Smooth muscle cell (in vitro differentiated cells): Measurements from ENCODE around the gene RANBP10. TPM values are rescaled to one million over a fixed set of nuclear protein-coding genes. Genes with fewer than 3 reads are reported as not detected.

Experiments used
- DNase-seq: peaks from one replicate; lab custom pipeline; 2025; ENCODE audit not compliant: unreplicated experiment; lab: John Stamatoyannopoulos, UW
- H2AFZ ChIP-seq: fragments of 200-600 bp; sonication (generic); 2 replicates; pipeline ENCODE4 v1.6.0; 2016; ENCODE audit warnings: antibody characterized with exemption, low read depth, mild to moderate bottlenecking
- H3F3A ChIP-seq: fragments of 200-600 bp; sonication (generic); 2 replicates; pipeline ENCODE4 v1.6.0; 2017; ENCODE audit warnings: antibody characterized with exemption, low read depth
- H3K27ac ChIP-seq: fragments of 200-600 bp; sonication (generic); 2 replicates; pipeline ENCODE4 v1.5.1; 2016; ENCODE audit warnings: low read depth, mild to moderate bottlenecking
- H3K27me3 ChIP-seq: fragments of 200-600 bp; sonication (generic); 2 replicates; pipeline ENCODE4 v1.6.1; 2016; ENCODE audit warnings: low read depth, mild to moderate bottlenecking
- H3K36me3 ChIP-seq: fragments of 200-600 bp; sonication (generic); 2 replicates; pipeline ENCODE4 v1.5.1; 2016; ENCODE audit warnings: low read depth
- H3K4me1 ChIP-seq: fragments of 200-600 bp; sonication (generic); 2 replicates; pipeline ENCODE4 v1.5.1; 2016; ENCODE audit warnings: low read depth
- H3K4me2 ChIP-seq: fragments of 200-600 bp; sonication (generic); 2 replicates; pipeline ENCODE4 v1.6.0; 2016; ENCODE audit warnings: mild to moderate bottlenecking
- H3K4me3 ChIP-seq: fragments of 200-600 bp; sonication (generic); 2 replicates; pipeline ENCODE4 v1.5.1; 2016; ENCODE audit warnings: mild to moderate bottlenecking
- H3K79me2 ChIP-seq: fragments of 200-600 bp; sonication (generic); 2 replicates; pipeline ENCODE4 v1.6.0; 2016; ENCODE audit warnings: low read depth, mild to moderate bottlenecking
- H3K9ac ChIP-seq: fragments of 200-600 bp; sonication (generic); 2 replicates; pipeline ENCODE4 v1.6.0; 2016; ENCODE audit warnings: low read depth
- H3K9me3 ChIP-seq: fragments of 200-600 bp; sonication (generic); replicated peaks from 2 replicates; pipeline ENCODE4 v1.5.1; 2016; ENCODE audit warnings: low read depth
- H4K20me1 ChIP-seq: fragments of 200-600 bp; sonication (generic); 2 replicates; pipeline ENCODE4 v1.6.0; 2016; ENCODE audit warnings: low read depth
- WGBS: methylation state at CpG from one replicate; pipeline ENCODE4 v1.1.7; 2016; ENCODE audit warnings: low lambda C conversion rate; 5-methylcytosine and 5-hydroxymethylcytosine counted together
- polyA plus RNA-seq: library from polyadenylated mRNA; unstranded; fragments of >200 nt; fragmentation: Nextera tagmentation; extraction: Ambion mirVana; gene quantifications from 2 replicates; pipeline ENCODE4 v1.2.1, GENCODE V29; 2016
- small RNA-seq: library from RNA; depleted of rRNA; stranded (forward); fragments of <200 nt; gene quantifications from one replicate; pipeline ENCODE3, GENCODE V24; 2014
- total RNA-seq: library from RNA; depleted of rRNA; stranded (reverse); fragments of >200 nt; gene quantifications from 2 replicates; pipeline ENCODE4 v1.2.3, GENCODE V29; 2014
- TF ChIP-seq, protein P1 (sequence below): fragments of 200-600 bp; sonication (generic); IDR thresholded peaks from 2 replicates; pipeline ENCODE4 v1.5.1; 2017; ENCODE audit warnings: borderline replicate concordance, mild to moderate bottlenecking, antibody characterized with exemption; ENCODE audit not compliant: insufficient read depth, poor library complexity, severe bottlenecking

RANBP10 gene
- total and polyA plus RNA-seq, 2 experiments from 2014 or later = 4.6 to 5.9 TPM

DNA sequence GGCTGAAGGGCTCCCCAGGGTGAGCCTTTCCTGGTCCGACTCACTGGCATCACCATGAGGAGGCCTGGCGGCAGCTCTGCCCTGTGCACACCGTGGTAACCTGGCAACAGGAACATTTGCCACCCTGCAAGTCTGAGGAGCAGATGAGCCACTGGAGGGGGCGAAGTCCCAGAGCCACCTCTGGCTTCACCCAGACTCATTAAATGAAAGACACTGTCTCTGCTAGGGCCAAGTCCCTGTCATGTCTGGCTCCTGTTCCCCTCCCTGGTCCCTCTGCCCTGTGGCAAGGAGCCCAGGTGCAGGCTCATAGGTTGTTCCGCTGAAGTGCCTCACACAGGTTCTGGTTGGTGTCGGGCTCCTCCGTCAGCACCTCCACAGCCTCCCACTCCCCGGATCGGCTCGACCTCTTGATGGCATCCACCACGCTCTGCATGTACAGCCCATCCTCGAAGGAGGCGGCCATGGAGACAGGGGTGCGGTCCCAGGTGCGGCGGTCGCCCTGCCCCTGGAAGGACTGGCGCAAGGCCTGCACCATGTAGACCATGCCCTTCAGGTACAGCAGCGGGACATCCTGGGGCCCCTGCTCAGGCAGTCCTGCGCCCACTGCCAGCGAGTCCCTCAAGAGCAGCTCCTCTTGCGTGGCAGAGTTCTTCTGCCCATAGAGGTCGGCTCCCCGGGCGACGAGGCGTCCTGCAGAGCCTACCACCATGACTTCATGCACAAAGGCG, 131.3 kb downstream of the RANBP10 start:
- TF ChIP-seq, protein P1, sequence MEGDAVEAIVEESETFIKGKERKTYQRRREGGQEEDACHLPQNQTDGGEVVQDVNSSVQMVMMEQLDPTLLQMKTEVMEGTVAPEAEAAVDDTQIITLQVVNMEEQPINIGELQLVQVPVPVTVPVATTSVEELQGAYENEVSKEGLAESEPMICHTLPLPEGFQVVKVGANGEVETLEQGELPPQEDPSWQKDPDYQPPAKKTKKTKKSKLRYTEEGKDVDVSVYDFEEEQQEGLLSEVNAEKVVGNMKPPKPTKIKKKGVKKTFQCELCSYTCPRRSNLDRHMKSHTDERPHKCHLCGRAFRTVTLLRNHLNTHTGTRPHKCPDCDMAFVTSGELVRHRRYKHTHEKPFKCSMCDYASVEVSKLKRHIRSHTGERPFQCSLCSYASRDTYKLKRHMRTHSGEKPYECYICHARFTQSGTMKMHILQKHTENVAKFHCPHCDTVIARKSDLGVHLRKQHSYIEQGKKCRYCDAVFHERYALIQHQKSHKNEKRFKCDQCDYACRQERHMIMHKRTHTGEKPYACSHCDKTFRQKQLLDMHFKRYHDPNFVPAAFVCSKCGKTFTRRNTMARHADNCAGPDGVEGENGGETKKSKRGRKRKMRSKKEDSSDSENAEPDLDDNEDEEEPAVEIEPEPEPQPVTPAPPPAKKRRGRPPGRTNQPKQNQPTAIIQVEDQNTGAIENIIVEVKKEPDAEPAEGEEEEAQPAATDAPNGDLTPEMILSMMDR = no peak
- DNase-seq = no peak
- Histone ChIP-seq H3K27me3 (no peaks in the 10 kb centered on the region), H3K36me3 (no peaks in the 10 kb centered on the region), H4K20me1 (no peaks in the 10 kb centered on the region), H3K9me3 (no peaks in the 10 kb centered on the region), H3K79me2 (no peaks in the 10 kb centered on the region), H3K27ac (no peak overlapping the region), H3K4me1 (no peaks in the 10 kb centered on the region), H2AFZ (no peak overlapping the region), H3K4me3 (no peak overlapping the region), H3F3A (no peaks in the 10 kb centered on the region), H3K9ac (no peak overlapping the region), H3K4me2 (no peak overlapping the region)
- WGBS = 96% methylated on average over 28 of the region's 28 CpGs

- Histone ChIP-seq H3K27me3 (no peaks in the 10 kb centered on the region), H3K4me1 (no peaks in the 10 kb centered on the region), H3K79me2 (no peaks in the 10 kb centered on the region), H3K9me3 (no peaks in the 10 kb centered on the region), H3K9ac (no peak overlapping the region), H4K20me1 (no peaks in the 10 kb centered on the region), H2AFZ (no peak overlapping the region), H3K4me2 (no peak overlapping the region), H3K4me3 (no peak overlapping the region), H3F3A (no peaks in the 10 kb centered on the region), H3K27ac (no peak overlapping the region), H3K36me3 (no peaks in the 10 kb centered on the region)
- TF ChIP-seq, protein P1 = no peak
- DNase-seq = no peak
- WGBS = 86% methylated on average over 16 of the region's 21 CpGs
These were observed 132.4 kb downstream of the RANBP10 start for GRCh38 chr16:67673712-67674580.

Small RNAs within 50 kb of the gene (small RNA-seq; reads per million reads assigned to genes)
- gene AC040162.2 = 0.13 reads per million

Other genes with a start within 250 kb of the RANBP10 start
- gene CTCF, start 244.0 kb downstream of the RANBP10 start, total RNA-seq = 32.4 and 37.3 TPM in 2 replicates
- 28.4 and 34.8 TPM in 2 replicates for gene CTCF, start 244.0 kb downstream of the RANBP10 start, polyA plus RNA-seq
- gene CARMIL2, start 161.4 kb downstream of the RANBP10 start, total RNA-seq = 0.18 and 0.76 TPM in 2 replicates
- gene CARMIL2, start 161.4 kb downstream of the RANBP10 start, polyA plus RNA-seq = 1.2 and 1.9 TPM in 2 replicates
- gene ACD, start 146.3 kb downstream of the RANBP10 start, total RNA-seq = 16.5 and 21.9 TPM in 2 replicates
- gene ACD, start 146.3 kb downstream of the RANBP10 start, polyA plus RNA-seq = 31.7 and 45.2 TPM in 2 replicates
- gene PARD6A, start 145.6 kb downstream of the RANBP10 start, total RNA-seq = 0.36 TPM in 1 of 2 replicates, not detected in the other
- 0.58 and 2.0 TPM in 2 replicates for gene PARD6A, start 145.6 kb downstream of the RANBP10 start, polyA plus RNA-seq
- 8.2 and 9.8 TPM in 2 replicates for gene ENKD1, start 139.8 kb downstream of the RANBP10 start, total RNA-seq
- 14.2 and 19.0 TPM in 2 replicates for gene ENKD1, start 139.8 kb downstream of the RANBP10 start, polyA plus RNA-seq
- gene C16orf86, start 139.7 kb downstream of the RANBP10 start, total RNA-seq = 3.4 and 6.9 TPM in 2 replicates
- gene C16orf86, start 139.7 kb downstream of the RANBP10 start, polyA plus RNA-seq = 3.9 and 8.5 TPM in 2 replicates
- gene GFOD2, start 87.2 kb downstream of the RANBP10 start, total RNA-seq = 10.6 and 15.1 TPM in 2 replicates
- 15.0 and 24.0 TPM in 2 replicates for gene GFOD2, start 87.2 kb downstream of the RANBP10 start, polyA plus RNA-seq
- 0.18 and 1.1 TPM in 2 replicates for gene TSNAXIP1, start 329 bp upstream of the RANBP10 start, total RNA-seq
- 1.0 and 3.1 TPM in 2 replicates for gene TSNAXIP1, start 329 bp upstream of the RANBP10 start, polyA plus RNA-seq
- 23.0 and 31.3 TPM in 2 replicates for gene THAP11, start 35.8 kb upstream of the RANBP10 start, total RNA-seq
- gene THAP11, start 35.8 kb upstream of the RANBP10 start, polyA plus RNA-seq = 32.7 and 38.3 TPM in 2 replicates
- gene NUTF2, start 40.4 kb upstream of the RANBP10 start, total RNA-seq = 112 and 115 TPM in 2 replicates
- gene NUTF2, start 40.4 kb upstream of the RANBP10 start, polyA plus RNA-seq = 202 and 208 TPM in 2 replicates
- 37.3 and 47.0 TPM in 2 replicates for gene CENPT, start 41.1 kb upstream of the RANBP10 start, total RNA-seq
- gene CENPT, start 41.1 kb upstream of the RANBP10 start, polyA plus RNA-seq = 65.8 and 79.7 TPM in 2 replicates
- gene EDC4, start 66.5 kb upstream of the RANBP10 start, total RNA-seq = 35.5 and 46.3 TPM in 2 replicates
- gene EDC4, start 66.5 kb upstream of the RANBP10 start, polyA plus RNA-seq = 64.5 and 74.7 TPM in 2 replicates
- gene NRN1L, start 78.3 kb upstream of the RANBP10 start, total RNA-seq = not detected in 2 replicates
- gene NRN1L, start 78.3 kb upstream of the RANBP10 start, polyA plus RNA-seq = 0.46 and 0.57 TPM in 2 replicates
- 15.3 and 17.2 TPM in 2 replicates for gene PSKH1, start 86.7 kb upstream of the RANBP10 start, total RNA-seq
- 35.2 and 36.0 TPM in 2 replicates for gene PSKH1, start 86.7 kb upstream of the RANBP10 start, polyA plus RNA-seq
- gene CTRL, start 125.3 kb upstream of the RANBP10 start, total RNA-seq = 0.18 and 0.90 TPM in 2 replicates
- 12.9 and 14.8 TPM in 2 replicates for gene CTRL, start 125.3 kb upstream of the RANBP10 start, polyA plus RNA-seq
- gene PSMB10, start 130.3 kb upstream of the RANBP10 start, total RNA-seq = 17.3 and 18.5 TPM in 2 replicates
- 38.4 and 44.7 TPM in 2 replicates for gene PSMB10, start 130.3 kb upstream of the RANBP10 start, polyA plus RNA-seq
- gene LCAT, start 137.6 kb upstream of the RANBP10 start, total RNA-seq = 12.9 and 14.3 TPM in 2 replicates
- 34.6 and 35.5 TPM in 2 replicates for gene LCAT, start 137.6 kb upstream of the RANBP10 start, polyA plus RNA-seq
- gene SLC12A4, start 162.1 kb upstream of the RANBP10 start, total RNA-seq = 47.7 and 74.3 TPM in 2 replicates
- gene SLC12A4, start 162.1 kb upstream of the RANBP10 start, polyA plus RNA-seq = 92.4 and 107 TPM in 2 replicates
- not detected in 2 replicates for gene DPEP3, start 173.9 kb upstream of the RANBP10 start, total RNA-seq
- gene DPEP3, start 173.9 kb upstream of the RANBP10 start, polyA plus RNA-seq = not detected in 2 replicates
- not detected in 2 replicates for gene DPEP2, start 192.9 kb upstream of the RANBP10 start, total RNA-seq
- gene DPEP2, start 192.9 kb upstream of the RANBP10 start, polyA plus RNA-seq = not detected in 2 replicates
- gene DPEP2NB, start 209.4 kb upstream of the RANBP10 start, total RNA-seq = not detected in 2 replicates
- not detected in 2 replicates for gene DPEP2NB, start 209.4 kb upstream of the RANBP10 start, polyA plus RNA-seq
- 6.0 and 6.7 TPM in 2 replicates for gene DDX28, start 216.7 kb upstream of the RANBP10 start, total RNA-seq
- gene DDX28, start 216.7 kb upstream of the RANBP10 start, polyA plus RNA-seq = 7.0 and 9.0 TPM in 2 replicates
- 9.5 and 12.1 TPM in 2 replicates for gene DUS2, start 216.7 kb upstream of the RANBP10 start, total RNA-seq
- 23.5 and 25.6 TPM in 2 replicates for gene DUS2, start 216.7 kb upstream of the RANBP10 start, polyA plus RNA-seq